Left lobe of liver (tissue), 2 donors: ENCODE data around the gene VSIG10L. TPM values are rescaled to one million over a fixed set of nuclear protein-coding genes. Genes with fewer than 3 reads are reported as not detected.

Source experiments
- ATAC-seq: fragments of 200-7000 bp; cut with Tn5 transposase; one replicate; pipeline ENCODE4 v1.9.1; 2020; ENCODE audit warnings: mild to moderate bottlenecking, moderate library complexity
- DNase-seq: peaks from one replicate; pipeline ENCODE4 v3.0.0-alpha.2; 2020; ENCODE audit warnings: low spot score
- total RNA-seq: library from RNA; stranded (reverse); gene quantifications from one replicate; pipeline ENCODE4 v1.2.1, GENCODE V29; 2021
- donor health status: DM: no; HTN: no; CAD: no; lungs with moderate emphysema.
- donor health status: DM: no; HTN: yes; CAD: no.

The VSIG10L gene
- total RNA-seq, 1 donor from 2014 or later = 1.8 TPM

DNA sequence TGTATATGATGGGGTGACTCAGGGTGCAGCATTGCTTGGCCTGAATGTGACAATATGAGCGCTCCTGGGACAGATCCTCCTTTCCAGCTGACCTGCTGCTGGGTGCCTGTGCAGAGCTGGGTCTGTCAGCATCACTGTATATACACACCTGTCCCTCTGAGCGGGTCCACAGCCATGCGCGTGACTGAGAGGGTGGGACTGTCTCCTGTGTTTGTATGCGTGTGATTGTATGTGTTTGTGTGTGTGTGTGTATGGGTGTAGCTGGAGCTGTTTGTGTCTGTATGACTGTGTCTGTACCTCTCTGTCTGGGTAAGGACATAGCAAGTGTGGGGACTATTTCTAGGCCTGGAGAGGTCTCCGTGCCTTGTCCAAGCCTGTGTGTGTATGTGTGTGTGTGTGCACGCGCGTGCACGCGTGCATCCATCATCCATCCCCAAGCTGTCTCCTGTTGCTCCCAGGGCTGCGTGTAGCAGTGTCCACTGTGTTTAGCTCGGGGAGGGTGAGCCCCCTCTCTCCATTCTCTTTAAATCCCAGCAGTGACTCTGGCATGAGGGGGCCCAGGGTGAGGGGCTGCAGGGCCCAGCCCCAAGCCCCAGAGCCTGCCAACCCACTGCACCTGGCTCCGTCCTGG lies 22.2 kb downstream of the VSIG10L start:
- no peak for ATAC-seq
- DNase-seq = no peak

DNA sequence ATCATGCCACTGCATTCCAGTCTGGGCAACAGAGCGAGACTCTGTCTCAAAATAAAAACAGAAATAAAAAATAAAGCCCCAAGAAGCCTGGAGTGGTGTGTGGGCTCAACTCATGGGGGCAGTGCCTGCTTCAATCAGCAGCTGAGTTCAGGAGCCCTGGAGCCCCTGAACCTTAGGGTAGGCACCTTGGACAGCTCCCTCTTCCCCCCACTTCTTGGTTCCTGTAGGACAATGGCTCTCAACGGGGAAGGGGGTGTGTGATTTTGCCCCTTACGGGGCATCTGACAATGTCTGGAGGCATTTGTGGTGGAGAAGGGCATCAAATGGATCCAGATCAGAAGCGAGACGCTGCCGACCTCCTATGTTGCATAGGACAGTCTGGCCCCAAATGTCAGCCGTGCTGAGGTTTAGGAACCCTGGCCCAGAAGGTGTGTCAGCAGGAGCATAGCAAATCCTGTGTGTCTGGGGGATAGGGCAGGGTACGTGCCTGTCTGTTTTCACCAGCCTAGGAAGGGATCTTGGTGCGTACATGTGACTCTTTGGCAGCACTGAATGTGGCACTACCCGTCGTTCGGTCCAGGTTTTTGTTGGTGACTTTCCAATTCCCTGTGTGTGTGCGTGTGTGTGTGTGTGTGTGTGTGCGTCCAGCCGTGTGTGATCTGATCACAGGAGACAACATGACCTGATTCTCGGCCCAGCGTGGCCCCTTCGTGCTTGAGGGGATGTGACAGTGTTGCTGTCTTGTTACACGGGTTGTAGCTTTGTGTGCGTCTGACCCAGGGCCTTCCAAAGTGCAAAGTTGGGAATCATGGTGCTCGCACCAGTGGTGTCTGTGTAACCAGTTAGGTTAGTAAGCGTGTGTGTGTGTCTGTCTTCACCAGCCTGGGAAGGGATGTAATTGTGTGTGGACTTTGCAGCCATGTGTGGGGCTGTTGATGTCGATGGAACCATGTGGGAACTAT lies 23.0 kb downstream of the VSIG10L start:
- ATAC-seq (no peak), DNase-seq (no peak)

DNA sequence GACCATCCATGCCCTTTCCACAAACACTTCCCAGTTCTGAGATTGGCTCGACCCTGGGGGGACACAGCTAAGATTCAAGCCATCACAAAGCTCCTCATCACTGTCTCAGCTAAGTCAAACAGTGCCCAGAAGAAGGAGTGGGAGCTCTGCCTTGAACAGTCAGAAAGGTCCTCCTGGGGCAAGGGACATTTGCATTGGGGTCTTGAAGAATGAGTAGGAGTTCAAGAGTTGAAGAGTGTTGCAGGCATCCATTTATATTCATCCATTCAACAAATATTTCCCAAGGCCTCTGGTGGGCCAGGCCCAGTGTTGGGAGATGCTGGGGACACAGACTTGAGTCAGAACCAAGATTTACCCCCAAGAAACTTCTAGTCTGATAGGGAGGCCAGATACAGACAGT lies 24.0 kb downstream of the VSIG10L start:
- ATAC-seq (no peak), DNase-seq (no peak)

DNA sequence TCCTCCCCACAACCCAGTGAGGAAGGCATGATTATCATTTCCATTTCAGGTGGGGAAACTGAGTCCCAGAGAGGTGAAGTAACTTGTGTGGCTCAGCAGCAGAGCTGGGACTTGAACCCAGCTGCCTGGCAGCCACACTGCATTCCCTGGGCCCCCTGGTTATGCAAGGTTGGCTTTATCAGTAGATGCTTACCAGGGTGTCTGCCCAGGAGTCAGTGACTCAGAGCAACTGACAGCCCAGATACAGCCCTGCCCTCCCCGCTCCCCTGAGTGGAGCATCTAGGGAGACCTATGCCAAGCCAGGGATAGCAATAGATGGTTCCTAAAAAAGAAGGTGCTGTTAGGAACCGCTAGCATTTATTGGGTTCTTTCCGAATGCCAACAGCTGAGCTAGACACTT lies 24.6 kb downstream of the VSIG10L start:
- DNase-seq = no peak
- no peak for ATAC-seq

DNA sequence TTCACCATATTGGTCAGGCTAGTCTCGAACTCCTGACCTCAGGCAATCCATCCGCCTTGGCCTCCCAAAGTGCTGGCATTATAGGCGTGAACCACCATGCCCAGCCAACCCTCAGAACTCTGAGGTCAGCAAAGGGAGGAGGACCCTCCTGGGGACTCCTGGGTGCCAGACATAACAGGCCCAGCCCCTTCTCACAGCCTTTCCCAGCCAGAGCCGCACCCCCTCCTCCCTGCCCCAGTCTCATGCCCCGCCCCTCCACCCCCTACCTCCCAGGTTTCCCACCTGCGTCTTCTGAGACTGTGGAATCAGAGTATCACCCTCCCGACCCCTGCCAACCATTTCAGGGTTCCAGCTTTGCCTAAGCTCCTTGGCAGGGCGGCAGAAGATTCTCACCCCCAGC lies 25.3 kb downstream of the VSIG10L start:
- DNase-seq (no peak), ATAC-seq (no peak)

DNA sequence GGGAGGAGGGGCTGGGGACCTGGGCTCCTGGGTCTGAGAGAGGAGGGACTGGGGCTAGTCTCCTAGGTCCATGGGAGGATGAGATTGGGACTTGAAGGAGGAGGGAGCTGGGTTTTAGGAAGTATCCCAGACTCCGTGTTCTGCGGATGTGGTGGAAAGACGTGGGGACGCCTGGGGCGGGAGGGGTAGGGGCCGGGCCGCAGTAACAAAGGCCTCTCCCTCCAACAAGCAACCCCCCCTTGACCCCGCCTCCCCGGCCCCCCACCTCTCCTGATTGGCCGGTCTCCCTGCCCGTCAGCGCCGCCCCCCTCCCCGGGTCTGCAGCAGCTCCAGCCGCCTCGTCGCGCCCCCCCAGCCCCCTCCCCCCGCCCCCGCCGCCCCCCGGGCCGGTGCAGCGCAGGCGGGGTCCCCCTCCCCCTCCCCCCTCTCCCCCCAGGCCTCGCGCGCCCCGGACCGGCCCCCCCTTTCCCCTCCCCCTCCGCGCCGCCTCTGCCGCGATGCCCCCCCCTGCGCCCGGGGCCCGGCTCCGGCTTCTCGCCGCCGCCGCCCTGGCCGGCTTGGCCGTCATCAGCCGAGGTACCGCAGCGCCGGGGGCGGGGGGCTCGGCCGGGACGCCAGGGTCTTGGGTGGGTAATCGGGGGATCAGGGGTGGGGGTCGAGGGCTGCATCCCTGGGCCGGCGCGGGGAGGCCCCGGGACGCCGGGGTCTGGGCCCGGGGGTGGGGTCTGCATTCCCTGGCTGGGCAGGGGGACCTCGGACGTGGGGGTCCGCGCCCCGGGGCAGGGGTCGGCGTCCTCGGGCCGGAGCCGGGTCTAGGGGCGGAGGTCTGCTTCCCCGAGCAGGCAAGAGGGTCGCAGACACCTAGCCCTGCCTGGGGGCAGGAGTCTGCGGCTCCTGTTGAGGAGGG lies 30.3 kb downstream of the VSIG10L start, which contains the start of gene IGLON5:
TSS of gene IGLON5 (plus strand) at position 294 of the 907 bp plus-strand sequence. CDS start at position 498, 204 bp downstream.
- no peak for DNase-seq
- no peak for ATAC-seq

DNA sequence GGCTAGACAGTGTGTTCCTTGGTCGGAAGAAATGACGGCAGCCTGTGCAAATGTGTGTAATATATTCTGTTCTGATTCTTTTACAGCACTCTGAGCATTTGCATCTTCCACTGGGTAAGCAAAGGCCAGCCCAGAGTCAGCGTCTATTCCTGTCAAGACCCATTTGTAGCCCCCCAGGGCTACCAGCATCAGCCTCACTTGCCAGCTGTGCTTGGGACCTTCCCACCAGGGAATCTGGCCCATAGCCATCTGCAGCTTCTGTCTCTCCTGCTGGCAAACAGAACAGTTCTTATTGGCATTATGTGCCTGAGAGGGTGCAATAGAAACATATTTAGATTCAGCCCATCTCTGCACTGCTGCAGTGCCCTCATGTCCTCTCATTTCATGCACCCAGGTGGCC lies 36.5 kb downstream of the VSIG10L start:
- ATAC-seq = no peak
- no peak for DNase-seq

DNA sequence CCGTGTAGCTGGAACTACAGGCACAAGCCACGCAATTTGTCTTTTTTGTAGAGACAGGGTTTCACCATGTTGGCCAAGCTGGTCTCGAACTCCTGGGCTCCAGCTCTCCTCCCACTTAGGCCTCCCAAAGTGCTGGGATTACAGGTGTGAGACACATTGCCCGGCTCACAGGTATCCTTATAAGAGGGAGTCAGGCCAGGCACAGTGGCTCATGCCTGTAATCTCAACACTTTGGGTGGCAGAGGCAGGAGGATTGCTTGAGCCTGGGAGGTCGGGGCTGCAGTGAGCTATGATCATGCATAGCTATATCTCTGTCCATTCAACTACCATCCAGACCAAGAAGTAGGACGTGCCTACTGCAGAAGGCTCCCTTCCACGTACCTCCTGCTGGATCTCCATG lies 40.7 kb downstream of the VSIG10L start:
- no peak for ATAC-seq
- no peak for DNase-seq

DNA sequence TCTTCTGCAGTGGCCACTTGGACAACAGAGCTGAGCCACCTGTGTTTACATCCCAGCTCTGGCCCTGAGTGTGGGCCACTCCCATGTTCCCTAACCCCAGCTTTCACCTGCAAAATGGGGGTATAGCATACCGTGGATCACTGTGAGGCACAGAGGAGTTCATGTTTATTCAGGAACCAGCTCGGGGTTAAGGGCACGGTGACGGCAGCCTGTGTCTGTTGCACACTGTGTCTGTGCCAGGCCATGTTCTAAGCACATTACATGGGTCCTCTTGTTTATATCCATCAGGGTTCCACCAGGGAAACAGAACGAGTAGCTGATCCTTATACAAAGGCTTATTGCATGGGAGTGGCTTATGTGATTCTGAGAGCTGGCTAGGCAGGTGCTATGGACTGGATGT lies 44.5 kb downstream of the VSIG10L start:
- ATAC-seq = no peak
- no peak for DNase-seq

DNA sequence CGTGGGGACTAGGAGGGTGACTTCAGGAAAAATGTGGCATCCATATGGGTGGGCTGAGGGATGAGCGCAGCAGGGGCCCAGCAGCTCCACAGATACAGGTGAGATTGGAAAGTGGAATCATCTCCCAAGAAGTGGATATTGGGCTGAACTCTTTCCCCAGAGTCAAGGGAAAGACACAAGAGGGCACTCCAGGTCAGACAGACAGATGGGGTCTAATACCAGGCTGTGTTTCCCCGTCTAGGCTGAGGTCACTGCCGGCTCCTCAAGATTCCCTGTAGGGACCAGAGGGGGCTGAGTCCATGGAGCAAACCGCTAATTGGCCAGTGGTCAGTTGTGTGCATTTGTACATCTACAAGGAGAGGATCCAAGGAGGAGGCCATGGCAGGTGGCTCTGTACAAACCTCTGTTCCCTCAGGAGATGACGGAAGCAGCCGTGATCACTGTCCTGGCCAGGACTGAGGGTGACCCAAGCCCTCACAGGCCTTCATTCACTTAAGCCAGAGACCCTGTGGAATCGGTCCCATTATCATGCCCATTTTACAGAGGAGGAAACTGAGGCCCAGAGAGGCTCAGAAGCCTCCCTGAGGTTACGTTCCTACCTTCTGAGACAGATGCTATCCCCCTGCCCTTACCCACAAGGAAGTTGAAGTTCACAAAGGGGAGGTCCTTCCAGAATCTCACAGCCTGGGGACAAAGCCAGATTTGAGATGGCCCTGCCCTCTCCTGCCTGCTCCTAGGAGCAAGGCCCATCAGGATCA lies 45.4 kb downstream of the VSIG10L start:
- ATAC-seq (no peak), DNase-seq (no peak)

DNA sequence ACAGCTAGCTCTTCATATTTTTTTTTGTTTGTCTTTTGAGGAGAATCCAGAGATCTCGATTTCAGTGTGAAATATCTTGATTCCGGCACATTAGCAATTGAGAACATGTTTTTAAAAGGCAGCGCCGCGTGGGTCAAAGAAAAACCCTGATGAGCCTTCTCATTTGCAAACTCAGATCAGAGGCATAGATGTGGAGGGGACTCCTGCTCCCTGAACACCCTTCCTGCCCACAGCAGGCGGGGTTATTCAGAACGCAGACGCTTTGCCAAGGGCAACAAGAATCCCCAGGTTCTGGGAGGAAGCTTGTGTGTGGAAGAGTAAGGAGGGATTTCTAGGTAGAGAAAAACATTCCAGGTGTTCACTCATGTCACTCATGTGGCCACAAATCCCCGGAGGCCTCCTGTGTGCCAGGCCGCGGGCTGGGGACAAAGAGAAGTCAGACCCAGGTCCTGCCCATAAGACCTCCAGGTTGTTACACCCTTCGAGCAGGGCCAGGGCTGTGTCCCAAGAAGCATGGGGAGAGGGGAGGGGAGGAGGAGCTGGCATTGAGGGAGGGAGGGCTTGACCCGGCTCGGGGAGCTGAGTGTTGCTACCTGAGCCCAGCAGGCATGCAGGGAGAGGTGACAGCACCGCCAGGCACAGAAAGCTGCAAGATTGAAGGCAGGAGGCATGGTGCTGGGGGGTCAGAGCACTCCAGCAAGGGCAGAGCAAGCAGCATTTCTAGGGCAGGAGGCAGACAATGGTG lies 46.4 kb downstream of the VSIG10L start:
- DNase-seq (no peak), ATAC-seq (no peak)

DNA sequence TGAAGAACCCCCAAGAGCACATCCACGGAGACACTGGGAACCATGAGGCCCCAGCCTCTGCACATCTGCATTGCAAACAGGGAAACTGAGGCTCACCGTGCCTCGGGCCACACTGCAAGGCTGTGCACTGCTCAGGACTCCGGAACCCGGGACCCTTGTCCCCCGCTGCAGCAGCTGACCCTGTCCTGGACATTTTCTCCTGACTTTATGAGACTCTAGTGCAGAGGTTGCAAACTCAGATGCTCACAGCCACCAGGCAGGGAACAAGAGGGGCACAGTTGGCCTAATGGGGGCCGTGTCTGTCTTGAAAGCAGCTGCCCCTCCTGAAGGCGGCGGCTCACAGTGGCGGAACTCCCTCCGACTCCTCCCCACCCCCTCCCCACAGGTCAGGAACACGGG lies 47.0 kb downstream of the VSIG10L start:
- DNase-seq = no peak
- no peak for ATAC-seq

DNA sequence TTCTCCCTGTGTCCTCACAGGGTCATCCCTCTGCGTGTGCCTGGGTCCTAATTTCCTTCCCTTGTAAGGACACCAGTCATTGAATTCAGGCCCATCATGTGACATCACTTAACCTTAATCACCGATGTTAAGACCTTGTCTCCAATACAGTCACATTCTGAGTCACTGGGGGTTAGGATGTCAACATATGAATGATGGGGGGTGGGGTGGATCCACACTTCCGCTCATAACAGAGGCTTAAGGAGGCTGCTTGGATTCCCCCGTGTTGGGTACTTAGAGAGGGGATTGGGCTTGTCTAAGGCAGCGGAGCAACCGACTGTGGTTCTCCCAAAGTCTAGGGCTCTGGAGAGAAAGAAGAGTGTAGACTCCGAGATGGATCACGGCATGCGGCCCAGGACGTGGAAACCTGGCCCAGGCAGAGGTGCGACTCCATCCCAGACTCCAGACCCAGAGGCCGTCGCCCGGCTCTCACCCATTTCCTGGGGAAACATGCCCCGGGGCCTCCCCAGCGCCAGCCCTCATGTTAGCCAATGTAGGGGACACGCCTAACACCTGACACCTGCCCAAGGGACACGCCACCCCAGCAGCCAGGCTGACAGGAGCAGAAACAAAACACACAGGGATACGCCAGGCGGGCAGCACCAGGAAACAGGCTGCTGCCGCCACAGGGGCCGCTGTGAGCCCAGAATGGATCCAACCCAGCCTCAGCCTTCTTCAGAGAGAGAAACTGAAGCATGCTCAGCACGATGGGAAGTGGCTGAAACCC lies 47.5 kb downstream of the VSIG10L start:
- DNase-seq = no peak

DNA sequence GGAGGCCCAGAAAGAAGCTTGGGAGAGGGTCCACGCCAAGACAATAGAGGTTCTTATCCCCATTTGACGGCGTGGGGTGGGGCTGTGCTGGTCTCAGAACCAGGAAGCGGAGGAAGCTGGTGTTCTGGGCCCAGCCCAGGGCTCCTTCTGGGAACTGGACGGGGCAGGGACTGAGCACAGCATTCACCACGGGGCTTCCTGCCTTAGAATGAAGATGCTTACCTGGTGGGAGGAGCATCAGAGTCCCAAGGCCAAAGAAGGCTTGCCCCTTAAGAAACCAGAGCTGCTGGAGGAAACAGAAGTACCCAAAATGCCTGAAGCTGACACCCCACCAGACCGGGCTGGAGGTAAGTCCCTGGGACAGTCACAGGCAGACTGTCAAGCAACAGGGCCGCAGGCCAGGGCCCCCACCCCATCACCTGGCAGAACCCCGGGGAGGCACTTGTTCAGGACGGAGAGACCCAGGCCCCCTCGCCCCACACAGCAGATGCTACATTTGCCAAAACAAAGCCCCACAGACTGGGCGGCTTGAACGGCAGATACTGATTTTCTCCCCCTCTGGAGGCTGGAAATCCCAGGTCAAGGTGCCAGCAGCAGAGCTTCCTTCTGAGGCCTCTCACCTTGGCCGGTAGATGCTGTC lies 48.2 kb downstream of the VSIG10L start:
- DNase-seq (no peak), ATAC-seq (no peak)

More for the DNA sequence above, 47.5 kb downstream of the VSIG10L start:
- no peak for ATAC-seq

DNA sequence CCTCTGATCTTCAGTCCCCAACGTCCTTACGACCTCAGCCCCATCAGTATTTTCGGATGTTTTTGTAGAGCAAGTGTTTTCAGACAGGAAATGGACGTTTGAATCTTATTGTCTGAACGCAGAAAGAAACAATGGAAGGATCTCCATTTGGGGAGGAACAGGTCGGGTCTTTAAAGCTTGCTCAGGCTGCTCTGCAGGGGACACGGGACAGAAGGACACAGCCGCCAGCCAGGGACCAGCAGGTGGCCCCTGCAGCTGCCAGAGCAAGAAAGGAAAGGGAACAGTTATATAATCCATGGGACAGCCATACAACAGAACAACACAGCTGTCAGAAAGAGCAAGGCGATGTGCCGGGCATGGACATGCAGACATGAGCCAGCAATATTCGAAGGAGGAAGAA lies 49.0 kb downstream of the VSIG10L start:
- ATAC-seq (no peak), DNase-seq (no peak)

DNA sequence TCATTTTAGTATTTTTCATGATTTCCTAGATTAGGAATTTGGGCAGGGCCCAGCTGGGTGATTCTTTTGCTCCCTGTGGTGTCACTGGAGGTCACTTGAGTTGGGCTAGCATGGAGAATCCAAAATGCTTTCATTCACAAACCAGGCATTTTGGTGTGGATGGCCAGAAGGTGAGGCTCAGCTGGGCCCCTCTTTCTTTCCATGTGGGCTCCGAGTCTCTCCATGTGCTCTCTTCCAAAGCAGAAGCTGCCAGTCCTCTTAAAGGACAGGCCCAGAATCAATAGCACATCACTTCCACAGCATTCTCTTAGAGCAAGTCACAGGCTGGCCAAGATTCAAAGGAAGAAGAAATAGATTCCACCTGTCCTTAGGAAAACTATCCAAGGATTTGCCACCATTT lies 52.3 kb downstream of the VSIG10L start:
- DNase-seq (no peak), ATAC-seq (no peak)

DNA sequence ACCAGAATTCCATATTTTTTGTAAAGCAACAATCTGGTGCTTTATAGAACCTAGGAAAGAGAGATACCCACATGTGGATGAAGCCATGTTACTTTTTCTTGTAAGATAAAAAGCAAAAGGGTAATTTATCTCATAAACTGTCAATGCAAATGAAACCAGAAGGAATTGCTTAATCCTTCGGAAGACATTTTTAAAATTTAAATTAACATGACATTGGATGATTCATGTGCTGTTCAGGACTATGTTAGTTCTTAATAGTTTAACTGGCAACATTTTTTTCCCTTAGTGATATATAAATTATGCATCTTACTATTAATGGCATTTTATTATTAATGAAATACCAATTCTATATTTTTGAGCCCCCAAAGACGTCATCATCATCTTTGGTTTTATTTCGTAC lies 56.3 kb downstream of the VSIG10L start:
- no peak for ATAC-seq
- DNase-seq = no peak

DNA sequence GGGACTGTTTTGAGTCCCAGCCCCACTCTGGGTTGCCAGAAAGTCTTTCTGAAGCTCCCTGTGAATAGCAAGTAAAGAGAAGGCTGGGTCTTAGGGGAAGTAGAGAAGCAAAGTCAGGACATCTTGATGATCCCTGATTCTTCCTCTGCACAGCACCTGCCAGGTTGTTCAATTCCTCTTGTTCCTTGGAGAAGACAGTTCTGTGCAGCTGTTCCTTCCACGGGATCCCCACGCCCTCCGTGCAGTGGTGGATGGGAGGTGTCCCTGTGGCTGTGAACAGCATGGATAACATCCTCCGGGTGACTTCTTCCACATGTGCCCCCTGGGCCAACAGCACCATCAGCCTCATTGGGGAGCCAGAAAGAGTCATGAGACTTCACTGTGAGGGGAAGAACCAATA lies 59.6 kb downstream of the VSIG10L start:
- DNase-seq (no peak), ATAC-seq (no peak)
